Measurements from ENCODE around the gene PTCRA.
"Not testable (repeated sequence)": the region's sequence is repeated elsewhere in the genome, so short reads cannot be mapped to it uniquely, and the experiment has no call there.

Gene PTCRA

GRCh38 chr6:42904467-42904866, 11.4 kb upstream of the PTCRA start:
- no peak for DNase-seq

- no peak for DNase-seq
These were observed 8.5 kb upstream of the PTCRA start for GRCh38 chr6:42907336-42907735.

GRCh38 chr6:42909835-42910234, 6.0 kb upstream of the PTCRA start:
- no peak for DNase-seq

GRCh38 chr6:42911171-42912021, 4.5 kb upstream of the PTCRA start:
- peak in 1 of 3 donors; percentile 6 for DNase-seq

GRCh38 chr6:42914546-42914945, 1.3 kb upstream of the PTCRA start:
- DNase-seq, result no peak

- no peak for DNase-seq
These were observed 435 bp downstream of the PTCRA start for GRCh38 chr6:42916288-42916687.

GRCh38 chr6:42921801-42922200, 5.9 kb downstream of the PTCRA start:
- no peak for DNase-seq

- peak; percentile 44 to 79 (median 75) for DNase-seq
These were observed 7.8 kb downstream of the PTCRA start for GRCh38 chr6:42923666-42924065.

GRCh38 chr6:42925248-42925857, 9.5 kb downstream of the PTCRA start:
- no peak for DNase-seq

GRCh38 chr6:42928986-42929820, 13.3 kb downstream of the PTCRA start, which contains the start of gene CNPY3:
TSS of gene CNPY3 (plus strand) at chr6:42929480. CDS start at chr6:42929571, 91 bp downstream.
- peak; percentile 94 to 95 (median 95) for DNase-seq

GRCh38 chr6:42929821-42930360, 14.0 kb downstream of the PTCRA start:
- peak; percentile 89 to 97 (median 95) for DNase-seq

GRCh38 chr6:42932412-42932811, 16.6 kb downstream of the PTCRA start:
- no peak for DNase-seq

GRCh38 chr6:42933205-42933604, 17.4 kb downstream of the PTCRA start:
- peak; percentile 68 to 84 (median 70) for DNase-seq

- DNase-seq, result no peak
These were observed 19.5 kb downstream of the PTCRA start for GRCh38 chr6:42935322-42935721.

GRCh38 chr6:42936398-42936797, 20.5 kb downstream of the PTCRA start:
- no peak for DNase-seq

- DNase-seq, result no peak
These were observed 21.9 kb downstream of the PTCRA start for GRCh38 chr6:42937548-42938427.

GRCh38 chr6:42938428-42938796, 22.6 kb downstream of the PTCRA start:
- DNase-seq, result no peak

GRCh38 chr6:42938987-42939809, 23.3 kb downstream of the PTCRA start:
- no peak for DNase-seq

GRCh38 chr6:42939810-42940167, 23.9 kb downstream of the PTCRA start:
- no peak for DNase-seq

- no peak for DNase-seq
These were observed 24.7 kb downstream of the PTCRA start for GRCh38 chr6:42940493-42941045.

- not testable (repeated sequence) for DNase-seq
These were observed 25.5 kb downstream of the PTCRA start for GRCh38 chr6:42941356-42941755.
